Measurements from ENCODE around the gene ADPRHL1. TPM values are rescaled to one million over a fixed set of nuclear protein-coding genes. Genes with fewer than 3 reads are reported as not detected.
A peak's percentile ranks its signal among the peaks of the same experiment; 100 is the strongest.
"Not testable (repeated sequence)": the region's sequence is repeated elsewhere in the genome, so short reads cannot be mapped to it uniquely, and the experiment has no call there.

ADPRHL1 gene
- total RNA-seq, 1 donor from 2014 or later: 2.7 TPM

GRCh38 chr13:113454936-113455335 is 1.6 kb upstream of the ADPRHL1 start:
- Histone ChIP-seq H3K4me3 (no peak overlapping the region), H3K36me3 (peaks cover 55% of the 10 kb centered on the region), H3K9me3 (no peaks in the 10 kb centered on the region), H3K4me1 (peaks cover 2% of the 10 kb centered on the region), H3K27ac (no peak overlapping the region), H3K27me3 (ENCODE audit: low read depth) (no peaks in the 10 kb centered on the region)
- intact Hi-C loops (cut with DNase I): no loop called here
- TF ChIP-seq, protein P1, sequence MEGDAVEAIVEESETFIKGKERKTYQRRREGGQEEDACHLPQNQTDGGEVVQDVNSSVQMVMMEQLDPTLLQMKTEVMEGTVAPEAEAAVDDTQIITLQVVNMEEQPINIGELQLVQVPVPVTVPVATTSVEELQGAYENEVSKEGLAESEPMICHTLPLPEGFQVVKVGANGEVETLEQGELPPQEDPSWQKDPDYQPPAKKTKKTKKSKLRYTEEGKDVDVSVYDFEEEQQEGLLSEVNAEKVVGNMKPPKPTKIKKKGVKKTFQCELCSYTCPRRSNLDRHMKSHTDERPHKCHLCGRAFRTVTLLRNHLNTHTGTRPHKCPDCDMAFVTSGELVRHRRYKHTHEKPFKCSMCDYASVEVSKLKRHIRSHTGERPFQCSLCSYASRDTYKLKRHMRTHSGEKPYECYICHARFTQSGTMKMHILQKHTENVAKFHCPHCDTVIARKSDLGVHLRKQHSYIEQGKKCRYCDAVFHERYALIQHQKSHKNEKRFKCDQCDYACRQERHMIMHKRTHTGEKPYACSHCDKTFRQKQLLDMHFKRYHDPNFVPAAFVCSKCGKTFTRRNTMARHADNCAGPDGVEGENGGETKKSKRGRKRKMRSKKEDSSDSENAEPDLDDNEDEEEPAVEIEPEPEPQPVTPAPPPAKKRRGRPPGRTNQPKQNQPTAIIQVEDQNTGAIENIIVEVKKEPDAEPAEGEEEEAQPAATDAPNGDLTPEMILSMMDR (IDR thresholded peaks at IDR 0.05): no peak
- DNase-seq: no peak
- no peak for ATAC-seq

GRCh38 chr13:113452466-113452865 is 822 bp downstream of the ADPRHL1 start:
- H3K27me3 ChIP-seq (ENCODE audit: low read depth): no peaks in the 10 kb centered on the region
- H3K4me1 ChIP-seq: peaks cover 5% of the 10 kb centered on the region
- intact Hi-C loops (cut with DNase I): no loop called here
- H3K9me3 ChIP-seq: no peaks in the 10 kb centered on the region
- H3K36me3 ChIP-seq: peaks cover 31% of the 10 kb centered on the region
- no peak overlapping the region for H3K27ac ChIP-seq
- DNase-seq: no peak
- TF ChIP-seq, protein P1 (IDR thresholded peaks at IDR 0.05): no peak
- no peak for ATAC-seq
- no peak overlapping the region for H3K4me3 ChIP-seq

DNA sequence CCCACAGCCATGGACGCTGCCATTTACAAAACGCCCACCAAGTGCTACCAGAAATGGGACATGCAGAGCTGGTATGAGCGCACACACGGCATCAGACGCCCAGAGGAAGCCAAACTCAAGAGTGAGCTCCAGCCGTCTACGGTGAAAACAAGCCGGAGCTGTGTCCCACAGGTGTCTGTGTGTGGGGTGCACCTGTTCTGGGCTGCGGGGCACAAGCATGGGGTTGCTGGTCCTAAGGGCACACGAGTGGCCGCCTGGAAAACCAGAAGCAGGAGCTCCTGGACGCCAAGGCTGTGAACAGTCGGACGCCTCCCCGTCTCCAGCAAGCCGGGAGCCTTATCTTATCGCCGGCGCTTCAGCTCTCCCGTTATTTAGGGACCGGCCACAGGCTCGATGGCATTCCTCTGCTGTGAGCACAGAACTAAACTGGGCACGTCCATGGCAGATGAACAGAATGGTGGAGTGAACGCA is 1.3 kb downstream of the ADPRHL1 start:
- ATAC-seq (no peak), DNase-seq (no peak)
- Histone ChIP-seq H3K27ac (no peak overlapping the region), H3K4me1 (peaks cover 5% of the 10 kb centered on the region), H3K9me3 (no peaks in the 10 kb centered on the region), H3K4me3 (no peak overlapping the region), H3K27me3 (ENCODE audit: low read depth) (no peaks in the 10 kb centered on the region), H3K36me3 (peaks cover 26% of the 10 kb centered on the region)
- TF ChIP-seq, protein P1 (IDR thresholded peaks at IDR 0.05): no peak
- intact Hi-C loops (cut with DNase I): no loop called here

DNA sequence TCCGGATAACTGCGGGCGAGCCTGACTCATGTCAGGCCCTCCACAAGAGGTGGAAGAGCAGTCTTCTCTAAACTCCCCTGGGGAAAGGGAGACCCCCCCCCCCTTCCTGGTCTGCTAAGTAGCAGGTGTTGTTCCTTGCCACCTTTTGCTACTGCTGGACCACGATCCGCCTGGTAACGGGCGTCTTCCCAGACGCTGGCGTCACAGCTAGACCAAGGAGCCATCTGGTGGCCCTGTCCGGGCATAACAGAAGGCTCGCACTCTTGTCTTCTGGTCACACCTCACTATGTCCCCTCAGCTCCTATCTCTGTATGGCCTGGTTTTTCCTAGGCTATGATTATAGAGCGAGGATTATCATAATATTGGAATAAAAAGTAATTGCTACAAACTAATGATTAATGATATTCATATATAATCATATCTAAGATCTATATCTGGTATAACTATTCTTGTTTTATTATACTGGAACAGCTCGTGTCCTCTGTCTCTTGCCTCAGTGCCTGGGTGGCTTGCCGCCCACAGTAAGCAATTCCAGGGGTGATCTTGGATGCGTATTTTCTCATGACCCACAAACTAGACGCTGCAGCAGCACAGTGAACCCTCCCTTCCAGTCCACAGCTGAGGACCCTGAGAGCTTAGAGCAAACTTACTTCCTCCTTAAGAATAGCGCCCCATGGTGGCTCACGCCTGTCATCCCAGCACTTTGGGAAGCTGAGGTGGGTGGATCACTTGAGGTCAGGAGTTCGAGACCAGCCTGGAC is 2.2 kb downstream of the ADPRHL1 start:
- ATAC-seq; H3K27me3 ChIP-seq (ENCODE audit: low read depth); intact Hi-C loops (cut with DNase I); H3K9me3 ChIP-seq; H3K27ac ChIP-seq; H3K4me3 ChIP-seq; H3K4me1 ChIP-seq; DNase-seq: not testable (repeated sequence)
- H3K36me3 ChIP-seq: peaks cover 16% of the 10 kb centered on the region

DNA sequence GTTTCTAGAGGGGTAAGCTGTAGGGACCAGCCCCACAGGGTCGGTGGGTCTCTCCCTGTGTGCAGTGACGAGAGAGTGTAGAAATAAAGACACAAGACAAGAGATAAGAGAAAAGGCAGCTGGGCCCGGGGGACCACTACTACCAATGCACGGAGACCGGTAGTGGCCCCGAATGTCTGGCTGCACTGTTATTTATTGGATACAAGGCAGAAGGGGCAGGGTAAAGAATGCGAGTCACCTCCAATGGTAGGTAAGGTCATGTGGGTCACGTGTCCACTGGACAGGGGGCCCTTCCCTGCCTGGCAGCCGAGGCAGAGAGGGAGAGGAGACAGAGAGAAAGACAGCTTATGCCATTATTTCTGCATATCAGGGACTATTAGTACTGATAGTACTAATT is 2.9 kb downstream of the ADPRHL1 start:
- H3K27me3 ChIP-seq (ENCODE audit: low read depth); H3K4me1 ChIP-seq; intact Hi-C loops (cut with DNase I); H3K36me3 ChIP-seq; DNase-seq; H3K27ac ChIP-seq; H3K4me3 ChIP-seq; ATAC-seq; H3K9me3 ChIP-seq: not testable (repeated sequence)

GRCh38 chr13:113449693-113450347 is 3.5 kb downstream of the ADPRHL1 start:
- H3K4me3 ChIP-seq: peak overlapping the region; percentile 50
- DNase-seq: no peak
- H3K36me3 ChIP-seq: peaks cover 7% of the 10 kb centered on the region
- TF ChIP-seq, protein P1 (IDR thresholded peaks at IDR 0.05): no peak
- H3K27me3 ChIP-seq (ENCODE audit: low read depth): no peaks in the 10 kb centered on the region
- peak overlapping the region; percentile 69 for H3K27ac ChIP-seq
- intact Hi-C loops (cut with DNase I): no loop called here
- H3K9me3 ChIP-seq: no peaks in the 10 kb centered on the region
- peaks cover 5% of the 10 kb centered on the region for H3K4me1 ChIP-seq
- no peak for ATAC-seq

Data from lower lobe of right lung (tissue), 2 donors.